GM12875 (cell line): ENCODE results near the gene KDM4B.

ENCODE experiments used
- H3K4me3 ChIP-seq: one replicate; pipeline ENCODE4 v1.5.1; 2011; ENCODE audit warnings: low read depth, low read length, control low read depth
- CTCF ChIP-seq: IDR thresholded peaks from 2 replicates; pipeline ENCODE4 v1.5.1; 2011; ENCODE audit warnings: low read depth, mild to moderate bottlenecking, control low read depth, inconsistent platforms, low read length, moderate library complexity, borderline replicate concordance; ENCODE audit not compliant: insufficient read depth

KDM4B gene

DNA sequence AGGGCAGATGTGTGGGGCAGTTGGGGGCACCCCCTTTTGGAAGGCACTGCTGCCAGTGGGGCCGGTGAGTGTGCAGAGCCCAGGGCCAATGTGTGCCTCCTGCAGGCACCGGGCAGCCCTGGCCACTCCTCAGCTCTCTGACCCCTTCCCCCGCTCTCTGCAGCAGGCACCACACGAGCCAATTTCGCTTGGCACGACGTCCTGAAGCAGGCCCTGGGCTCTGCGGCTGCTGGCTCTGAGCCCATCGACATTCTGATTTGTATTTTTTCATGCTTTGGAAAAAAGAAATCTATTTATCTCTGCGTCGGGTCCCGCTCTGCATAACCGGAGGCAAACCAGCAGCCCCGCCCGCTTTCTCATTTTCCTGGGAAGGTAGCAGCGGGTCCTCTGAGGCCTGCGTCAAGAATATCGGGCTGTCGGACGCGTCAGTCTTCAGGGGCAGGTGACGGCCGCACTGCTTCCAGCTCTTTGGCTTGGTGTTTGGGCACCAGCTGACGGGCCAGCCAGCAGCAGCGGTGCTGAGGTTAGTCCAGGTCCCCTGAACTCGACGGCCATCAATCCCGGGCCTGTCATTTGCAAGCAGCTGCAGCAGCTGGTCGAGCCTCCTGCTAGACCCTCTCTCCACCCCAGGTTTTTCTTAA lies 134.3 kb downstream of the KDM4B start:
- TF ChIP-seq CTCF, result no peak

GRCh38 chr19:5103812-5104410 lies 135.0 kb downstream of the KDM4B start:
- H3K4me3 ChIP-seq, result no peak overlapping the region
- no peak for TF ChIP-seq CTCF

More for the DNA sequence above, 134.3 kb downstream of the KDM4B start:
- H3K4me3 ChIP-seq, result no peak overlapping the region

- H3K4me3 ChIP-seq, result no peak overlapping the region
- TF ChIP-seq CTCF, result no peak
These were observed 136.0 kb downstream of the KDM4B start for GRCh38 chr19:5104871-5105351.

DNA sequence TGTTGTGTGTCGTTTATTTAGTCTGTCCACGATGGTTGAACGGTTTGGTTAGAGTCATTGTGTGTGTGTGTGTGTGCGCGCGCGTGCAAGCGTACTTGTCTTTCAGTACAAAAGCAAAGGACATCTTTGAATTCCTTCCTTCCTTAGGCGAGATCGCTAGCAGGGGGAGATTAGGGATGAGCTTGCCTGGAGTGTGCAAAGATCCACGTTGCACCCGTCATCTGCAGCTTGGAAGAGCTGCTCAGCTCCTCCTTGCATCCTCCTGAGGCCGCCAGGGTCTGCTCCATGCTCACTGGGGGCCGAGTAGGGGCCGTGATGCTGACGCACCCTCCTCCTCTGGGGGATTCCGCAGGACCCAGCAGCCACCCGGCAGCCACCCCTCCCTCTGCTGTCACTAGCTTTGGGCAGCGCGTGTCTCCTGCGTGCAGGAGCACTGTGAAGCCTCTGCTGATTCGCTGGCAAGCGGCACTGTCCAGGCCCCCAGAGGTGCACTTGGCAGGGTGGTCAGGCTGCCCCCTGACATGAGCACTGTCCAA lies 137.3 kb downstream of the KDM4B start:
- no peak for TF ChIP-seq CTCF
- H3K4me3 ChIP-seq, result no peak overlapping the region

- H3K4me3 ChIP-seq, result no peak overlapping the region
These were observed 138.1 kb downstream of the KDM4B start for GRCh38 chr19:5106971-5107370.

DNA sequence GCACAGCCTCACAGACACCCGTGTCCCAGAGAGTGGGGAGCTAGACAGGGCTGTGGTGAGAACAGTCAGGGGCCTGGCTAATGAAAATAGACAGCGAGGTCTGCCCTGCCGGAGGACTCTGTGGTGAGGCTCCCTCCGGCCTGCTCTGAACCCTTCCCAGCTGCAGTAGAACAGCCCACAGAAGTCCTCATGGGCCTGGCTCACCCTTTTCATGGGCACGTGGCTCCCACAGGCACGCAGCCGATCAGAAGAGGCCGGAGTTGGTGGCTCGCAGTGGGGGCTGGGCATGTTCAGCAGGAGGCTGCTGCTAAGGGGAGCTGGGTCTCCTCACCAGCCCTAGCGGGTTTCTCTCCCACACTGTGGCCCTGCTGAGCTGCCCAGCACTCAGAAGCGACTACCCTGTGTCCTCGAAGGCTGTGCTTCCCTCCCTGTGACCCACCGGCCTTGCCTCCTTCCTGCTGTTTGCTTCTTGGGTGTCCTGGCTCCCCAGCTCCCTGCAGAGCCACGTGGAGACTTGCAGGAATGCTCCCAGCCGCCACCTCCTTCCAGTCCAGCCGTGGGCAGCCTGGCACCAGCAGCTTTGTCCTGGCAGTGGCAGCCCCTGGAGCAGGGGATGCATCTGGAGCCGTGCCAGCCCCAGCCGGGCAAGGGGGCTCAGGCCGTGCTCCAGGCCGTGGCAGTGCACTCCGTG lies 138.7 kb downstream of the KDM4B start:
- TF ChIP-seq CTCF, result no peak
- H3K4me3 ChIP-seq, result no peak overlapping the region

More at GRCh38 chr19:5106971-5107370, 138.1 kb downstream of the KDM4B start:
- TF ChIP-seq CTCF, result no peak
